ENCODE results near the gene RDH16. TPM values are rescaled to one million over a fixed set of nuclear protein-coding genes. Genes with fewer than 3 reads are reported as not detected.
"Not testable (repeated sequence)": the region's sequence is repeated elsewhere in the genome, so short reads cannot be mapped to it uniquely, and the experiment has no call there.

Gene RDH16
- total RNA-seq, 2 donors from 2014 or later = 0.27 to 0.29 TPM

- peak in 1 of 2 donors; percentile 13 for ATAC-seq
- intact Hi-C loops (cut with DNase I) = no loop called here
- DNase-seq = no peak
Observed at GRCh38 chr12:56990648-56991318, 33.4 kb upstream of the RDH16 start.

- no peak for DNase-seq
- ATAC-seq = no peak
- intact Hi-C loops (cut with DNase I) = loop anchor here (5.0 to 10.0 kb wide), 2 partner anchors 155 to 228 kb away; partner anchors contain the start of gene HSD17B6 (in 1 of the 2)
Observed at GRCh38 chr12:56989861-56990610, 32.6 kb upstream of the RDH16 start.

- intact Hi-C loops (cut with DNase I) = loop anchor here (5.0 to 10.0 kb wide), 2 partner anchors 153 to 226 kb away; partner anchors contain the start of gene HSD17B6 (in 1 of the 2)
- ATAC-seq (peak; percentile 69 to 85), DNase-seq (peak; percentile 53)
Observed at GRCh38 chr12:56988207-56988739, 30.9 kb upstream of the RDH16 start.

GRCh38 chr12:56987551-56988053 is 30.2 kb upstream of the RDH16 start:
- intact Hi-C loops (cut with DNase I) = loop anchor here (2.0 to 10.0 kb wide), 3 partner anchors 153 to 225 kb away; partner anchors contain the start of gene HSD17B6 (in 2 of the 2)
- peak; percentile 82 for DNase-seq
- ATAC-seq = peak; percentile 86

GRCh38 chr12:56987011-56987410 is 29.6 kb upstream of the RDH16 start:
- intact Hi-C loops (cut with DNase I) = loop anchor here (2.0 to 10.0 kb wide), 3 partner anchors 152 to 225 kb away; partner anchors contain the start of gene HSD17B6 (in 2 of the 2)

GRCh38 chr12:56985714-56986113 is 28.3 kb upstream of the RDH16 start:
- intact Hi-C loops (cut with DNase I) = loop anchor here (2.0 to 10.0 kb wide), 3 partner anchors 151 to 223 kb away; partner anchors contain the start of gene HSD17B6 (in 2 of the 2)
- peak in 1 of 2 donors; percentile 64 for ATAC-seq
- DNase-seq = not testable (repeated sequence)

More at GRCh38 chr12:56987011-56987410, 29.6 kb upstream of the RDH16 start:
- no peak for DNase-seq
- ATAC-seq = no peak

GRCh38 chr12:56983386-56983785 is 26.0 kb upstream of the RDH16 start:
- ATAC-seq = no peak
- intact Hi-C loops (cut with DNase I) = loop anchor here in 1 of 2 donors (10.0 kb wide), 1 partner anchor 149 kb away; no protein-coding TSS in a partner anchor
- no peak for DNase-seq

GRCh38 chr12:56982578-56983236 is 25.3 kb upstream of the RDH16 start:
- ATAC-seq, DNase-seq: not testable (repeated sequence)
- intact Hi-C loops (cut with DNase I) = loop anchor here in 1 of 2 donors (10.0 kb wide), 1 partner anchor 148 kb away; no protein-coding TSS in a partner anchor

GRCh38 chr12:56980941-56981530 is 23.6 kb upstream of the RDH16 start:
- no peak for ATAC-seq

GRCh38 chr12:56980268-56980667 is 22.9 kb upstream of the RDH16 start:
- ATAC-seq (no peak), DNase-seq (no peak)
- intact Hi-C loops (cut with DNase I) = loop anchor here in 1 of 2 donors (10.0 kb wide), 1 partner anchor 145 kb away; no protein-coding TSS in a partner anchor

More at GRCh38 chr12:56980941-56981530, 23.6 kb upstream of the RDH16 start:
- intact Hi-C loops (cut with DNase I) = loop anchor here in 1 of 2 donors (10.0 kb wide), 1 partner anchor 146 kb away; no protein-coding TSS in a partner anchor
- no peak for DNase-seq

GRCh38 chr12:56979628-56980027 is 22.2 kb upstream of the RDH16 start:
- intact Hi-C loops (cut with DNase I) = loop anchor here in 1 of 2 donors (10.0 kb wide), 1 partner anchor 145 kb away; no protein-coding TSS in a partner anchor
- no peak for DNase-seq
- ATAC-seq = no peak

GRCh38 chr12:56978397-56979138 is 21.2 kb upstream of the RDH16 start:
- intact Hi-C loops (cut with DNase I) = no loop called here
- no peak for DNase-seq
- ATAC-seq = no peak

- ATAC-seq; intact Hi-C loops (cut with DNase I); DNase-seq: not testable (repeated sequence)
Observed at GRCh38 chr12:56977361-56977760, 20.0 kb upstream of the RDH16 start.

GRCh38 chr12:56974224-56974623 is 16.8 kb upstream of the RDH16 start:
- DNase-seq = not testable (repeated sequence)

GRCh38 chr12:56968910-56969309 is 11.5 kb upstream of the RDH16 start:
- DNase-seq; ATAC-seq; intact Hi-C loops (cut with DNase I): not testable (repeated sequence)

More at GRCh38 chr12:56974224-56974623, 16.8 kb upstream of the RDH16 start:
- intact Hi-C loops (cut with DNase I); ATAC-seq: not testable (repeated sequence)

- DNase-seq; intact Hi-C loops (cut with DNase I); ATAC-seq: not testable (repeated sequence)
Observed at GRCh38 chr12:56965997-56966642, 8.7 kb upstream of the RDH16 start.

GRCh38 chr12:56965124-56965523 is 7.7 kb upstream of the RDH16 start:
- intact Hi-C loops (cut with DNase I); ATAC-seq; DNase-seq: not testable (repeated sequence)
